ENCODE measurements around the gene CCNB2. TPM values are rescaled to one million over a fixed set of nuclear protein-coding genes. Genes with fewer than 3 reads are reported as not detected.

CCNB2 gene
- total and polyA plus RNA-seq, 2 of the 8 experiments (the other 6 are each of a cell fraction or from before 2014, with no cell fraction given): 70.7 to 92.1 TPM

GRCh38 chr15:59124261-59124660, 19.3 kb downstream of the CCNB2 start (continued):
- TF ChIP-seq CHD7 (IDR thresholded peaks at IDR 0.05; ENCODE audit: insufficient replicate concordance, low read length) (no peak), NANOG (IDR thresholded peaks at IDR 0.05; ENCODE audit: insufficient read depth, low read depth, low read length, poor library complexity, severe bottlenecking) (no peak), JUND (IDR thresholded peaks at IDR 0.05; ENCODE audit: low read length) (no peak), CBX5 (IDR thresholded peaks at IDR 0.05; ENCODE audit: low read depth, low read length) (no peak), MAFK (IDR thresholded peaks at IDR 0.05; ENCODE audit: low read depth, low read length) (no peak)
